SK-N-MC (cell line): Measurements from ENCODE around the gene VRK2.

Experiments used
- EZH2 ChIP-seq: fragments of 200-600 bp; sonication (generic); IDR thresholded peaks from one replicate; pipeline ENCODE4 v1.6.1; 2017; ENCODE audit warnings: antibody characterized with exemption
- FOXP2 ChIP-seq: optimal IDR thresholded peaks from 2 replicates; pipeline ENCODE3; 2011; ENCODE audit warnings: mild to moderate bottlenecking, moderate library complexity; ENCODE audit not compliant: insufficient read depth; ENCODE audit errors: extremely low read length, control extremely low read depth
- POLR2AphosphoS5 ChIP-seq: IDR thresholded peaks from 2 replicates; pipeline ENCODE4 v1.6.1; 2012; ENCODE audit warnings: mild to moderate bottlenecking, low read depth, low read length, borderline replicate concordance

DNA sequence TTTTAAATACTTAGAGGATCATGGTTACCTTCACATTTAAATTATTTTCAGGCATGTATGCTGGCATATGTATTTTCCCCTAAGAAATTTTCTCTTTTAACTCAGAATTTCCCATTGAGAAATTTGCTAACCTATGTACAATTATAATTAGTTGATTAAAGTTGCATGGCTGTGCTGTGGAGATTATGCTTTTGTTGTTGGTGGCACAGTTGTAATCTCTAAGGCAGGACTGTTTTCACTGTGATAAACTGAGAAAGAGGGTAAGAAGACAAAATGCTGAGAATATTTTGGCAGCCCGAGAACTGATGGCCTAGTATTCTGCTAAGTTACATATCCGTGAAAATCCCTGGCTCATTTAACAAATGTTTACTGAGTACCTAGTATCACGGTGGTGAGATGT is 1.4 kb downstream of the VRK2 start:
- TF ChIP-seq POLR2AphosphoS5 (no peak), EZH2 (no peak), FOXP2 (no peak)
